ENCODE results near the gene TRIML1. TPM values are rescaled to one million over a fixed set of nuclear protein-coding genes. Genes with fewer than 3 reads are reported as not detected.

Gene TRIML1
- total RNA-seq, 4 donors from 2014 or later, result not detected

DNA sequence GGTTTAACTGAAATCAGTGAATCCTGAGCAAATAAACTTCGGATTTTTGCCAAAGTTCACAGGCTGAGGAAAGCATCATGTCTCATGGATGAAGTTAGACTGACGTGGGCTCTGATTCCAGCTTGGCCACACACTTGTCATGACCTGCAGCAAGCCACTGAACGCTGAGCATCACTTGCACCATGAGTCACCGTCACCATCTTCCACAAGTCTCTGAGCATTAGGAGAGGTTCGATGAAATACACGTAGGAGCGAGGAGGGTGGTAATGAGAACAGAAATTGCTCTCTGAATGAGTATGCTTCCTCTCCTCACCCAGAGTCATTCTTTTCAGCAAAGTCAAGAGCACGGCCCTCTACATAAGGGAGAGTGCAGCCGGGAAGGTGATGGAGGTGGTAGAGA lies 26.1 kb upstream of the TRIML1 start:
- Histone ChIP-seq H3K36me3 (no peaks in the 10 kb centered on the region), H3K9me3 (no peaks in the 10 kb centered on the region), H3K4me3 (no peak overlapping the region), H3K4me1 (no peaks in the 10 kb centered on the region), H3K27me3 (no peaks in the 10 kb centered on the region), H3K27ac (no peak overlapping the region)
- in situ Hi-C loops (cut with MboI; ENCODE audit: low pct_ligation_motif_present in 1 of 4, low pct_unique_long_range_greater_than_20kb in 1 of 4, low sequenced_read_pairs in 3 of 4) (no loop called here), intact Hi-C loops (cut with DNase I; ENCODE audit: low total_unique reads) (no loop called here)
- TF ChIP-seq POLR2A (IDR thresholded peaks at IDR 0.05), result no peak
- no peak for TF ChIP-seq POLR2AphosphoS5 (IDR thresholded peaks at IDR 0.05)
- no peak for TF ChIP-seq EP300 (IDR thresholded peaks at IDR 0.05; ENCODE audit: low read depth)
- TF ChIP-seq, protein P1, sequence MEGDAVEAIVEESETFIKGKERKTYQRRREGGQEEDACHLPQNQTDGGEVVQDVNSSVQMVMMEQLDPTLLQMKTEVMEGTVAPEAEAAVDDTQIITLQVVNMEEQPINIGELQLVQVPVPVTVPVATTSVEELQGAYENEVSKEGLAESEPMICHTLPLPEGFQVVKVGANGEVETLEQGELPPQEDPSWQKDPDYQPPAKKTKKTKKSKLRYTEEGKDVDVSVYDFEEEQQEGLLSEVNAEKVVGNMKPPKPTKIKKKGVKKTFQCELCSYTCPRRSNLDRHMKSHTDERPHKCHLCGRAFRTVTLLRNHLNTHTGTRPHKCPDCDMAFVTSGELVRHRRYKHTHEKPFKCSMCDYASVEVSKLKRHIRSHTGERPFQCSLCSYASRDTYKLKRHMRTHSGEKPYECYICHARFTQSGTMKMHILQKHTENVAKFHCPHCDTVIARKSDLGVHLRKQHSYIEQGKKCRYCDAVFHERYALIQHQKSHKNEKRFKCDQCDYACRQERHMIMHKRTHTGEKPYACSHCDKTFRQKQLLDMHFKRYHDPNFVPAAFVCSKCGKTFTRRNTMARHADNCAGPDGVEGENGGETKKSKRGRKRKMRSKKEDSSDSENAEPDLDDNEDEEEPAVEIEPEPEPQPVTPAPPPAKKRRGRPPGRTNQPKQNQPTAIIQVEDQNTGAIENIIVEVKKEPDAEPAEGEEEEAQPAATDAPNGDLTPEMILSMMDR (IDR thresholded peaks at IDR 0.05), result no peak
- 83 to 87% methylated on average over 9 of the region's 9 CpGs for WGBS, 2 donors (ENCODE audit: low coverage in 1 of 2)
- no peak for DNase-seq

DNA sequence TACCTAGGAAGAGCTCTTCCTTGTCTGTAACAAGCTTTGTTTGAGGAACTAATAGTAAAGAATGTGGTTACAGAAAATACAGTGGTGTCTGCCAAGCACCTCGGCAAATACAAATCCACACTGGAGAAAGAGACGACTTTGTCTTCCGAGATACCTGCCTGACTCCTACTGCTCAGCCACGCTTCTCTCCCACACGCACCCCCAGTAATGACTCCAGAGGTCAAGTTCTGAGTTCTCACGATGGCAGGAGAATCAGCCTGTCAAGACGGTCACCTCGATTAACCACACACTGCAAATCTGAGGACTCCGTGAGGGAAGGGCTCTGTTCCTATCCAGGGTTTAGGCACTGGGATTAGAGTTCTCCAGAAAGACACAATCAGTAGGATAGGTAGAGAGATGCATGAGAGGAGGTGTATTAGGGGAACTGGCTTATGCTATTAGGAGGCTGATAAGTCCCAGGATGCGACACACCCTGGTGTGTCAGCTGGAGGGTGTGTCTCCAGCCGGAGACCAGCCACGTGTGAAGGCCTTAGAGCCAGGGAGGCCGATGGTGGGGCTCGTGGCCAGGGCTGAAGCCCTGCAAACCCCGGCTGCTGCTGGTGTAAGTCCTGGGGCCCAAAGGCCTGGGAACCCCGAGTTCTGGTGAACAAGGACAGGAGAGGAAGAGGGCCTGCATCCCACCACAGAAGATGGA lies 21.5 kb upstream of the TRIML1 start:
- Histone ChIP-seq H3K4me1 (no peaks in the 10 kb centered on the region), H3K4me3 (no peak overlapping the region), H3K9me3 (no peaks in the 10 kb centered on the region), H3K27ac (no peak overlapping the region), H3K36me3 (no peaks in the 10 kb centered on the region), H3K27me3 (no peaks in the 10 kb centered on the region)
- in situ Hi-C loops (cut with MboI; ENCODE audit: low pct_ligation_motif_present in 1 of 4, low pct_unique_long_range_greater_than_20kb in 1 of 4, low sequenced_read_pairs in 3 of 4) (no loop called here), intact Hi-C loops (cut with DNase I; ENCODE audit: low total_unique reads) (no loop called here)
- WGBS, 2 donors (ENCODE audit: low coverage in 1 of 2), result 72 to 80% methylated on average over 4 to 16 of the region's 16 CpGs
- no peak for DNase-seq
- no peak for TF ChIP-seq EP300 (IDR thresholded peaks at IDR 0.05; ENCODE audit: low read depth)
- TF ChIP-seq, protein P1 (IDR thresholded peaks at IDR 0.05), result no peak

DNA sequence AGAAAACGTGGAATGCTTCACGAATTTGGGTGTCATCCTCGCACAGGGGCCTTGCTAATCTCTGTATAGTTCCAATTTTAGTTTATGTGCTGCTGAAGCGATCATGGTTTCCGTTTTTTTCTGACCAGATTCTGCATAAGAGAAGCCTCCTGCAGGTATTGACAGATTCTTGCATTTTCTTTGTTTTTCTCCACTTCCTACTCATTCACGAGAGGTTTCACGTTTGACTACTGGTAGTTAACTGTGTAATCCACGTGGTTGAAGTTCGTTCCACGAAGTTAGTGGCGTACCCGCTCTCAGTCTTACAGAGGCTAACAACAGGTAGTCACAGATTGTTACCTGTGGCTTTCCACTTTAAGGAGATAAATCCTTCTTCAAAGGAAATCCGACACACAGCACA lies 17.7 kb upstream of the TRIML1 start:
- H3K4me1 ChIP-seq, result no peaks in the 10 kb centered on the region
- no peak overlapping the region for H3K4me3 ChIP-seq
- no peaks in the 10 kb centered on the region for H3K9me3 ChIP-seq
- DNase-seq, result no peak
- WGBS, 2 donors (ENCODE audit: low coverage in 1 of 2), result 70 to 72% methylated on average over 11 to 13 of the region's 13 CpGs
- H3K27ac ChIP-seq, result no peak overlapping the region
- in situ Hi-C loops (cut with MboI; ENCODE audit: low pct_ligation_motif_present in 1 of 4, low pct_unique_long_range_greater_than_20kb in 1 of 4, low sequenced_read_pairs in 3 of 4) (no loop called here), intact Hi-C loops (cut with DNase I; ENCODE audit: low total_unique reads) (no loop called here)
- H3K27me3 ChIP-seq, result no peaks in the 10 kb centered on the region
- no peaks in the 10 kb centered on the region for H3K36me3 ChIP-seq
- no peak for TF ChIP-seq POLR2A (IDR thresholded peaks at IDR 0.05)
- TF ChIP-seq EP300 (IDR thresholded peaks at IDR 0.05; ENCODE audit: low read depth), result no peak
- no peak for TF ChIP-seq POLR2AphosphoS5 (IDR thresholded peaks at IDR 0.05)
- TF ChIP-seq, protein P1 (IDR thresholded peaks at IDR 0.05), result no peak

DNA sequence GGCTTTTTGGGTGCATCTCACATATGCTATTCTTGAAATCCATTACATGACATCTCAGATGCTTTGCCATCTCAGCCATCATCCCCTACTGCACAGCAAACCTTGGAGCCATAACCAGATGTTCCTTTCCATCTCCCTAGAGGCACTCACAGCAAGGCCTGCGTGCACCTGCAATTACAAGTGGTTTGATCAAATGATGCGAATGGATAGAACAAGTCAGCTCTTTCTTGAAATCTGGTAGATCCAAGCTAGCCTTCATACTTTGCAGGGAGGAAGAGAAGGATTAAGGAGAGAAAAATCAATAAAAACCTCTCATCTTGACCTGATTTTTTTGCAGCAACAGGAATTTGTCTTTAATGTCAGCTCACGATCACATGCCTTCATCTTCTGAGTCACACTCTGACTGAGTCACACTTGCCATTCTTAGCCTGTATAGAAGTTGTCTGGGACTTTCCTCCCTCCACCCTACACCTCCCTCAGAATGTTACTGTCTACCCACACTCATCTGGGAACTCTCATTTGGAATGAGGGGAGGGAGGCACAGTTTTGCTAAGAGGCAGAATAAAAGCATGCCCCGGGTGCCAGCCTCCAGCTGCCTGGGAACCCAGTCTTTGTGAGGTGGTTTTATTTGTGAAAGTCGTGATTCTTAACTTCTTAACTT lies 11.9 kb upstream of the TRIML1 start:
- no peak for DNase-seq
- 46 to 72% methylated on average over 3 to 5 of the region's 5 CpGs for WGBS, 2 donors (ENCODE audit: low coverage in 1 of 2)
- Histone ChIP-seq H3K27ac (no peak overlapping the region), H3K4me3 (no peak overlapping the region), H3K36me3 (no peaks in the 10 kb centered on the region), H3K9me3 (no peaks in the 10 kb centered on the region), H3K27me3 (no peaks in the 10 kb centered on the region), H3K4me1 (no peaks in the 10 kb centered on the region)
- intact Hi-C loops (cut with DNase I; ENCODE audit: low total_unique reads), result no loop called here
- TF ChIP-seq POLR2A (IDR thresholded peaks at IDR 0.05) (no peak), EP300 (IDR thresholded peaks at IDR 0.05; ENCODE audit: low read depth) (no peak), POLR2AphosphoS5 (IDR thresholded peaks at IDR 0.05) (no peak)
- in situ Hi-C loops (cut with MboI; ENCODE audit: low pct_ligation_motif_present in 1 of 4, low pct_unique_long_range_greater_than_20kb in 1 of 4, low sequenced_read_pairs in 3 of 4), result no loop called here
